ENCODE data around the gene RNF144A. TPM values are rescaled to one million over a fixed set of nuclear protein-coding genes. Genes with fewer than 3 reads are reported as not detected.
A peak's percentile ranks its signal among the peaks of the same experiment; 100 is the strongest.

RNF144A gene
- total and polyA plus RNA-seq, 2 experiments from 2014 or later, result 6.3 to 24.1 TPM

DNA sequence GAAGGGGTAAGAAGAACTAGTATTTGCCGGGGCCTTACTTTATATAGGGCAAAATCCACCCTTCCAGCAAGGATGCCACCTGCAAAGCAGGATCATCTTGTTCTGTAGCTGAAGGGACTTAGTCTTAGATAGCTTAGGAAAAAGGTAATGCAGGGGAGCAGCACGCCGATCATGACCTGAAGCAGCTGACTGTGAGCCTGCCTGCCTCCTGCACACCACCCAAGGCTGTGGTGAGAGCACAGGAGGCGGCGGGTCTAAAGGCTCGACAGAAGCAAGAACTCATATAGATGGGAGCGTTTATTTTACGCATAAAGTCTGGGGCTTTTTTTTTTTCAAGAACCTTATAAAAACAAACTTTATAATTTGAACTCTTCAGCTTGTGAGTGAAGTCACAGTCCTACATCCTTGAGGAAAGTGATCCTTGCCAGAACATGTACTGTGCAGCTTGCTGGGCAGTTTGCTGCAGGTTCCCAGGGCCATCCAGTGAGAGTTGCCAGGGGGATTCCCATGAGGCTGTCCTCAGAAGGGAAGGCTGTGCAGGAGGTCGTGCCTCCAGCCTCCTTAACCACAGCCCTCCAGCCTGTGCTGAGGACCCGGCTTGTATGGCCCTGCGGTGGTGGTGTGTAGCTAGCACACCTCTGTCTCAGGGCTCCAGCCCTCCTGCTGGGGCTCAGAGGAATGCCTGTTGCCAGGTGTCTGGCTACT, 92.1 kb downstream of the RNF144A start:
- TF ChIP-seq, protein P1, sequence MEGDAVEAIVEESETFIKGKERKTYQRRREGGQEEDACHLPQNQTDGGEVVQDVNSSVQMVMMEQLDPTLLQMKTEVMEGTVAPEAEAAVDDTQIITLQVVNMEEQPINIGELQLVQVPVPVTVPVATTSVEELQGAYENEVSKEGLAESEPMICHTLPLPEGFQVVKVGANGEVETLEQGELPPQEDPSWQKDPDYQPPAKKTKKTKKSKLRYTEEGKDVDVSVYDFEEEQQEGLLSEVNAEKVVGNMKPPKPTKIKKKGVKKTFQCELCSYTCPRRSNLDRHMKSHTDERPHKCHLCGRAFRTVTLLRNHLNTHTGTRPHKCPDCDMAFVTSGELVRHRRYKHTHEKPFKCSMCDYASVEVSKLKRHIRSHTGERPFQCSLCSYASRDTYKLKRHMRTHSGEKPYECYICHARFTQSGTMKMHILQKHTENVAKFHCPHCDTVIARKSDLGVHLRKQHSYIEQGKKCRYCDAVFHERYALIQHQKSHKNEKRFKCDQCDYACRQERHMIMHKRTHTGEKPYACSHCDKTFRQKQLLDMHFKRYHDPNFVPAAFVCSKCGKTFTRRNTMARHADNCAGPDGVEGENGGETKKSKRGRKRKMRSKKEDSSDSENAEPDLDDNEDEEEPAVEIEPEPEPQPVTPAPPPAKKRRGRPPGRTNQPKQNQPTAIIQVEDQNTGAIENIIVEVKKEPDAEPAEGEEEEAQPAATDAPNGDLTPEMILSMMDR (IDR thresholded peaks at IDR 0.05; ENCODE audit: low read depth, low read length), result no peak
- Histone ChIP-seq H3K4me1 (ENCODE audit: low read depth) (peaks cover 10% of the 10 kb centered on the region), H3K4me3 (no peak overlapping the region), H3K27ac (no peak overlapping the region), H3K36me3 (no peaks in the 10 kb centered on the region), H3K27me3 (no peaks in the 10 kb centered on the region), H3K9me3 (ENCODE audit: low read depth) (no peaks in the 10 kb centered on the region)
- peak in 1 of 2 donors; percentile 52 for DNase-seq (ENCODE audit: low read depth in 1 of 2, low spot score in 1 of 2)

DNA sequence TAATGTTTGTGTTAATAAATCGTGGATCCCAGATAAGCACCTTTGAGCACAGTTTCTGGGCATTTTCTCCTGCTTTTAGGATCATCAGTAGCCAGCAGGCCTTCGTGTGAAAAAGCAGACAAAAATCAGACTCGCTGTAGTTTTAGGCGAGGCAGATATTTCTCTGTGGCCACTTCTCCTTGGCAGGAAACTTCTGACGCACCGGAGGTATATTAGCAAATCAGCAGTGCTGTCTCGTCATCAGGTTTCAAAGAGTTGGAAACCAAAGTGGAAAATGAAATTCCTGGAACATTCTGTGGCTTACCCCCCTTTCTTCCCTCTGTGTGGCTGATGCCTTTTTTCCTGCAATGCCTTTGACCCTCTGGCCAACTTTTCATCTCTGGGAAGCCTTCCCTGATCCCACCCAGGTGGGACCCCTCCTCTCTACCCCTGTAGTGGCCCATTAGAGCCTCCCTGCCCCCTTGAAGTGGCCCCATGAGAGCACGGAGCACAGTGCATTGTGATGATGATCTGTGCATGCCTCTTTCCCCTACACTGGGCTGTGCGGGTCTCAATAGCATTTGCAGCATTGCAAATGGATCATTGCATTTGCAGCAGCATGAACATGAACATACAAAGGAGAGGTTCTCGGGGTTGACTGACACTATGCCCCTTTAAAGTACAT, 93.3 kb downstream of the RNF144A start:
- peak in 1 of 2 donors; percentile 97 for DNase-seq (ENCODE audit: low read depth in 1 of 2, low spot score in 1 of 2)
- Histone ChIP-seq H3K9me3 (ENCODE audit: low read depth) (no peaks in the 10 kb centered on the region), H3K4me1 (ENCODE audit: low read depth) (peaks cover 21% of the 10 kb centered on the region), H3K27me3 (no peaks in the 10 kb centered on the region), H3K27ac (no peak overlapping the region), H3K4me3 (no peak overlapping the region), H3K36me3 (no peaks in the 10 kb centered on the region)
- TF ChIP-seq, protein P1 (IDR thresholded peaks at IDR 0.05; ENCODE audit: low read depth, low read length), result no peak

DNA sequence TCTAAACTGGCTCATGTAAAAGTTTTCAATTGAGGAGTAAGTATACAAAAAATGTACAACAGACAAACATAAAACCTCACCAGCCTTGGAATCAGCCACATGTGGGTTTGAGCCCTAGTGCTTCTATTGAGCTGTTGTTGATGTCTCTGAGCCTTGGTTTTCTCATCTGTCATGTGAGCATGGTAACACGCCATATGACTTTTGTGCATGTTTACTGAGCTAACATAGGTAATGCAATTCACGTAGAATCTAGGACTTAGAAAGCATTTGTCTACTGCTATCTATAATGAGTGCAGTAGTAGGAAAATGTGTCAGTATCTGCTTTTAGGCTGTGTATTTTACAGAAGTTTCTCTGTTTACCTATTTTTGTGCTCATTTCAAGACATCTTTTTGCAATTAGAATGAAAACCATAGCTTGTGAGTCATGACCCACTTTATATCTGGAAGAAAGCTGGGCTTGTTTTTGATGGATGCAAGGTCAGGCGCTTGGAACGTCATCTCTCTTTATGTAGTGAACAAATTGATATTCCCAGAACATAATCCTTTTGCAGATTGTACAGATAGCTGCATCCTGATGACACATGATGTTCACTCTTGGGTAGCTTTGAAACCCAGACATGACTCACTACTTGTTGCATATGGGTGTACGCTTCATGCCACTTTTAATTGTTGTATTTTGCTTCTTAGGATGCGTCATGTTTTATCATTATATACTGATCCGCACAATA, 94.3 kb downstream of the RNF144A start:
- H3K4me3 ChIP-seq, result no peak overlapping the region
- H3K27ac ChIP-seq, result no peak overlapping the region

DNA sequence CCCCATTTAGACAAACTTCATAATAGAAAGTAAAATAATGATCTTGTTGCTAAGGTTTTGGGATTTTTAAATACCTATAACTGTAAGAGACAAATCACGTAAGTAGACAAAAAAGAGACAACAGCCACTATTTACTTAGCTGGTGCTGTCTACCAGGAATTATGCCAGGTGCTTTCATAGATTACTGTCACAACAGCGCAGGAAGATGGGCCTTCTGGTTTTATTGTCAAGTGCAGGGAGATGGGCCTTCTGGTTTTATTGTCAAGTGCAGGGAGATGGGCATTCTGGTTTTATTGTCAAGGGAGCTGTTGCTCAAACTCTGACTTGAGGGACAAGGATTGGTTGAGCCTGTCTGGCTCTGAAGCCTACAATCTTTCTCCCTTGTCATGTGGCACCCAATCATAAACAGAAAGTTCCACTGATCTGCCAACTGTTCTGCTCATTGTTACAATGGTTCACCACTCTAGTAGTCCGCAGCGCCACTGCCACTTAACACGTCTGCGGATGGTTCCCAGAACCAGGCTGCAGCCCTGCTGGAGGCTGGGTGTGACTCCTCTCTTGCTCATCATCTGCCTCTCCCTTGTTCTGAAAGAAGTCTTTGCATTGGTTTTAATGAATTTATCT, 95.0 kb downstream of the RNF144A start:
- no peaks in the 10 kb centered on the region for H3K9me3 ChIP-seq (ENCODE audit: low read depth)
- TF ChIP-seq, protein P1 (IDR thresholded peaks at IDR 0.05; ENCODE audit: low read depth, low read length), result no peak
- H3K4me3 ChIP-seq, result no peak overlapping the region
- no peaks in the 10 kb centered on the region for H3K27me3 ChIP-seq
- DNase-seq (ENCODE audit: low read depth in 1 of 2, low spot score in 1 of 2), result peak; percentile 49 to 50
- H3K27ac ChIP-seq, result no peak overlapping the region
- no peaks in the 10 kb centered on the region for H3K36me3 ChIP-seq
- H3K4me1 ChIP-seq (ENCODE audit: low read depth), result peaks cover 32% of the 10 kb centered on the region

More for the DNA sequence above, 94.3 kb downstream of the RNF144A start:
- peaks cover 31% of the 10 kb centered on the region for H3K4me1 ChIP-seq (ENCODE audit: low read depth)
- H3K27me3 ChIP-seq, result no peaks in the 10 kb centered on the region
- DNase-seq (ENCODE audit: low read depth in 1 of 2, low spot score in 1 of 2), result peak in 1 of 2 donors; percentile 93
- H3K9me3 ChIP-seq (ENCODE audit: low read depth), result no peaks in the 10 kb centered on the region
- TF ChIP-seq, protein P1 (IDR thresholded peaks at IDR 0.05; ENCODE audit: low read depth, low read length), result no peak
- no peaks in the 10 kb centered on the region for H3K36me3 ChIP-seq

DNA sequence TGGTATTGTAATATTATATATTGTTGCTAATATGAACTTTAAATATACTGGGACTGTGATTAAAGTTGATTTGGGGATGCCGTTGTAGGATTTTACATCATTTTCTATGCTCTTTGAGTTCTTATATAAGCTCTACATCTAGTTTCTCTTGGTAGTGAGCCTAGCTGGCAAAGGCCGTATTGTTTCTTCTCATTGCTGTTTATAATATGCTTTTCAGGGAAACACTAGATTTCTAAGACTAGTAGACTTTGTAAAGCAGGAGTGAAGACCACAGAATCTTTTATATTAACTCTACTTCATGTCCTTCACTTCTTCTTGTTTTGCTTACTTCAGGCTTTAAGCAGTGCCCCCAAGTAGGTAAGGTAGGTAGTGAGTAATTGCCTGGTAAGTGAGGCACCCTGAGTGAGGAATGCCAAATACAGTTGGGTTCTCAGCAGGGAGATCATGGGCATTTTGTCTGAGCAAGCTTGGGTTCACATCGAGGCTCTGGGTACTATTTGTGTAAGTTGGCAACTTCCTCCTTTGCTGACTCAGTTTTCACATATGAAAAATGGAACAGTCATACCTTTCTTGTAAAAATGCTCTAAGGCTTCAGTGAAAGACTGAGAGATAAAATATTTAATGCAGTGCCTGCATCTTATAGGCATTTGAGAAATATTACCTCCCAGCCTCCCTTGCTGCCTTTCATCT, 96.4 kb downstream of the RNF144A start:
- Histone ChIP-seq H3K9me3 (ENCODE audit: low read depth) (no peaks in the 10 kb centered on the region), H3K36me3 (no peaks in the 10 kb centered on the region), H3K4me3 (no peak overlapping the region), H3K4me1 (ENCODE audit: low read depth) (peaks cover 25% of the 10 kb centered on the region), H3K27ac (no peak overlapping the region), H3K27me3 (no peaks in the 10 kb centered on the region)
- no peak for DNase-seq (ENCODE audit: low read depth in 1 of 2, low spot score in 1 of 2)
- TF ChIP-seq, protein P1 (IDR thresholded peaks at IDR 0.05; ENCODE audit: low read depth, low read length), result no peak
